Osteocyte (in vitro differentiated cells): ENCODE results near the gene RSPH6A. TPM values are rescaled to one million over a fixed set of nuclear protein-coding genes. Genes with fewer than 3 reads are reported as not detected.

Experiments used
- DNase-seq: peaks from one replicate; pipeline ENCODE4 v3.0.0; 2021; ENCODE audit warnings: mixed read lengths; ENCODE audit not compliant: unreplicated experiment; ENCODE audit errors: extremely low spot score
- H3K27ac Mint-ChIP-seq: one replicate; pipeline ENCODE4 v1.8.0; 2021; ENCODE audit warnings: mild to moderate bottlenecking, mixed read lengths; ENCODE audit not compliant: unreplicated experiment
- H3K27me3 Mint-ChIP-seq: one replicate; pipeline ENCODE4 v1.8.0; 2021; ENCODE audit warnings: mixed read lengths; ENCODE audit not compliant: unreplicated experiment
- H3K36me3 Mint-ChIP-seq: one replicate; pipeline ENCODE4 v1.8.0; 2021; ENCODE audit warnings: mixed read lengths; ENCODE audit not compliant: unreplicated experiment
- H3K4me1 Mint-ChIP-seq: one replicate; pipeline ENCODE4 v1.8.0; 2021; ENCODE audit warnings: mixed read lengths; ENCODE audit not compliant: unreplicated experiment
- H3K4me3 Mint-ChIP-seq: one replicate; pipeline ENCODE4 v1.8.0; 2021; ENCODE audit warnings: mild to moderate bottlenecking, moderate library complexity, mixed read lengths; ENCODE audit not compliant: unreplicated experiment
- H3K9me3 Mint-ChIP-seq: one replicate; pipeline ENCODE4 v1.8.0; 2021; ENCODE audit warnings: mixed read lengths; ENCODE audit not compliant: unreplicated experiment
- total RNA-seq: library from RNA; stranded (reverse); gene quantifications from 2 replicates; pipeline ENCODE4 v1.2.1, GENCODE V29; 2021
- TF ChIP-seq, protein P1 (sequence below): fragments of 200-600 bp; sonication (generic); IDR thresholded peaks from 2 replicates; pipeline ENCODE4 v1.5.0; 2021; ENCODE audit warnings: antibody characterized with exemption, mild to moderate bottlenecking, moderate library complexity

Gene RSPH6A
- total RNA-seq, 1 donor from 2014 or later: 0.30 TPM

DNA sequence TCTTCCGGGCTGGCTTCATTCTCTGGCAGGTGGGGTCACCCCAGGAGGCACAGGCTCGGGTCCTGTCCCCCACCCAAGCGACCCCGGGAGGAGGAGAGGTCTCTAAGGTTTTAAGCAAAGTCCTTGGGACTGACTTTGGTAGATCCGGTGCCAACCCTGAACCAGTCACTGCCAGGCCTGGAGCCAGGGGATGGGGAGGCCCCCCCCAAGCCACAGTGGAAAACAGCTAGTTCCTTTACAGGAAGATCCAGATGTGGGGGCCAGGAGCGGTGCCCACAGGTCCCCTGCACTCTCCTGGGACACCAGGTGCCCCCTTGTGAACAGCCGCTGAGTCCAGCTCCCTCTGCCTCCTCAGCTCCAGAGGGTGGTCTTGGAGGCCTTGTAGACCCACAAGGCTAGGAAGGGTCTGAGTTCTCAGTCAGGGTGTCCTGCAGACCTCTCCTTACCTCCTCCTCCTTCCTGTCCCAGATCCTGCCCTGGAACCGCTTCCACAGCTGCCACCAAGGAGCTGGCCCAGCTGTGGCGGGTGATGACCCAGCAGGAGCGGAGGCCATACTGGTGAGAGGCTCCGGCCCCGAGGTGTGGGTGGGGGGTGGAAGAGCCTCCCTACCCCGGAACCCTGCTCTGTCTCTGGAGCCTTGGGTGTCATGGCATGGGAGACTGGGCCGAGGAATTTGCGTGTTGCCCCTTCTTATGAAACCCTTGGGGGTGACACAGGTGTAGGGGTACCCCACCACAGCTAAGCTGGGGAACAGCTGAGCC lies 52.1 kb downstream of the RSPH6A start:
- H3K4me3 Mint-ChIP-seq: no peak overlapping the region
- no peak for DNase-seq
- peaks cover 3% of the 10 kb centered on the region for H3K36me3 Mint-ChIP-seq
- TF ChIP-seq, protein P1, sequence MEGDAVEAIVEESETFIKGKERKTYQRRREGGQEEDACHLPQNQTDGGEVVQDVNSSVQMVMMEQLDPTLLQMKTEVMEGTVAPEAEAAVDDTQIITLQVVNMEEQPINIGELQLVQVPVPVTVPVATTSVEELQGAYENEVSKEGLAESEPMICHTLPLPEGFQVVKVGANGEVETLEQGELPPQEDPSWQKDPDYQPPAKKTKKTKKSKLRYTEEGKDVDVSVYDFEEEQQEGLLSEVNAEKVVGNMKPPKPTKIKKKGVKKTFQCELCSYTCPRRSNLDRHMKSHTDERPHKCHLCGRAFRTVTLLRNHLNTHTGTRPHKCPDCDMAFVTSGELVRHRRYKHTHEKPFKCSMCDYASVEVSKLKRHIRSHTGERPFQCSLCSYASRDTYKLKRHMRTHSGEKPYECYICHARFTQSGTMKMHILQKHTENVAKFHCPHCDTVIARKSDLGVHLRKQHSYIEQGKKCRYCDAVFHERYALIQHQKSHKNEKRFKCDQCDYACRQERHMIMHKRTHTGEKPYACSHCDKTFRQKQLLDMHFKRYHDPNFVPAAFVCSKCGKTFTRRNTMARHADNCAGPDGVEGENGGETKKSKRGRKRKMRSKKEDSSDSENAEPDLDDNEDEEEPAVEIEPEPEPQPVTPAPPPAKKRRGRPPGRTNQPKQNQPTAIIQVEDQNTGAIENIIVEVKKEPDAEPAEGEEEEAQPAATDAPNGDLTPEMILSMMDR: no peak
- H3K4me1 Mint-ChIP-seq: peaks cover 19% of the 10 kb centered on the region
- no peaks in the 10 kb centered on the region for H3K27me3 Mint-ChIP-seq
- no peak overlapping the region for H3K27ac Mint-ChIP-seq
- H3K9me3 Mint-ChIP-seq: no peaks in the 10 kb centered on the region

DNA sequence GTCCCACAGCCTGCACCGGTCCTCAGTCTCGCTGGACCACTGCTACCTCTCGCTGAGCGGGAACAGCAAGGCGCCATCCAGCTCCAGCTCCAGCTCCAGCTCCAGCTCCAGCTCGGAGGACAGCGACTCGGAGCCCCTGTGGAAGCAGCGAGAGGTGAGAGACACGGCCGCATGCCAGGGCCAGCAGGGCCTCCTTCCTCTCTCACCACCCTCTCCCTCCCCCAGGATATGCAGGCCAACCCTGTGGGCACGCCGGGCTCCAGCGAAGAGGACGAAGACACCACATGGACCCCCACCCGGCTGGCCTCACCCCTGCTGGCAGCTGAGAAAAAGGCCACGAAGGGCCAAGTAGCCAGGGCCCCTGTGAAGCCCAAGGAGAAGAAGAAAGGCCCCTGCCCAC lies 53.4 kb downstream of the RSPH6A start:
- Mint-ChIP-seq H3K4me1 (peaks cover 24% of the 10 kb centered on the region), H3K4me3 (no peak overlapping the region), H3K27me3 (no peaks in the 10 kb centered on the region), H3K27ac (no peak overlapping the region), H3K36me3 (peaks cover 3% of the 10 kb centered on the region), H3K9me3 (no peaks in the 10 kb centered on the region)
- DNase-seq: no peak
- TF ChIP-seq, protein P1: no peak

DNA sequence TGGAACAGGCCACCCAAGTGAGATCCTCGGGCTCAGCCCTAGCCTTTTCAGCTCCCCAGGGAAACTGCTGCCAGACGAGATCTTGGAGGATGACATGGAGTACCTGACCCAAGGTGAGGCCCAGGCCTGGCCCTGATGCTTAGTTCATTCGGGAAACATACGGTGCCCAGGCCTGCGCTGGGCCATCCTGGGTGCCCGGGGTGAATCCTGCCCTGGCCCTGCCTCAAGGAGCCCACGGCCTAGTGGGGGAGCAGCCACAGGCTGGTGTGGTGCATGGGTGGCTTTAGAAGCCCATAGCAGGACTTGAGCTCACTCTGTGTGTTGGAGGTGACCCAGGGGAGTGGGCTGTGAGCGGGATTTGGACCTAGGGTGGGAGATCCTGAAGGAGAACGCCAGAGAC lies 56.2 kb downstream of the RSPH6A start:
- TF ChIP-seq, protein P1: no peak
- H3K9me3 Mint-ChIP-seq: no peaks in the 10 kb centered on the region
- no peaks in the 10 kb centered on the region for H3K27me3 Mint-ChIP-seq

DNA sequence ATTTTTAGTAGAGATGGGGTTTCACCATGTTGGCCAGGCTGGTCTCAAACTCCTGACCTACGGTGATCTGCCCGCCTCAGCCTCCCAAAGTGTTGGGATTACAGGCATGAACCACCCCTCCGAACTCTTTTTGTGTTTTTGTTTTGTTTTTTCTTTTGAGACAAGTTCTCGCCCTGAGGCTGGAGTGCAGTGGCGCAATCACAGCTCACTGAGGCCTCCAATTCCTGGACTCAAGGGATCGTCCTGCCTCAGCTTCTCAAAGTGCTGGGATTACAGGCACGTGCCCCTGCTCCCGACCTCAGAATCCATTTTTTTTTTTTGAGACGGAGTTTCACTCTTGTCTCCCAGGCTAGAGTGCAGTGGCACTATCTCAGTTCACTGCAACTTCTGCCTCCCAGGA lies 57.4 kb downstream of the RSPH6A start:
- TF ChIP-seq, protein P1: no peak
- Mint-ChIP-seq H3K4me3 (no peak overlapping the region), H3K27ac (no peak overlapping the region), H3K36me3 (no peaks in the 10 kb centered on the region), H3K27me3 (no peaks in the 10 kb centered on the region), H3K9me3 (no peaks in the 10 kb centered on the region), H3K4me1 (peaks cover 8% of the 10 kb centered on the region)
- DNase-seq: no peak

More for the DNA sequence above, 56.2 kb downstream of the RSPH6A start:
- Mint-ChIP-seq H3K4me1 (peaks cover 8% of the 10 kb centered on the region), H3K27ac (no peak overlapping the region), H3K4me3 (no peak overlapping the region), H3K36me3 (no peaks in the 10 kb centered on the region)
- no peak for DNase-seq

DNA sequence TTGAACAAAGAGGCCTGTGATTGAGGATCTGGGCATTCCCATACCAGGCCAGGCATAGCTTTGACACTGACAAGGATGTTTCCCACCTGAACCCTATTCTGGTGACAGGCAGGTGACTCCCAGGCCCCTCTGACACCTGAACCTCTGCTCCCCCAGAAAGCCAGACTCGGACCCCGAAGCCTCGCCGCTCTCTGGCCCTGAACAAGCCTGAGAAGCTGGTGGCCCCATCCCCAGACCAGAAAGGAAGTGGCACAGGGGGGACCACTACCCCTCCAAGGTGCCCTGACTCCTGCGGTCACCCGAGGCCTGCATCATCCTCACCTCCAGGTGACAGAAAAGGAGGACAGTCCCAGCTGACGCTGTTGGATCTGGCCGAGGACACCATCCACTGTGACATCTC lies 60.8 kb downstream of the RSPH6A start:
- Mint-ChIP-seq H3K36me3 (no peaks in the 10 kb centered on the region), H3K4me1 (peaks cover 8% of the 10 kb centered on the region), H3K9me3 (no peaks in the 10 kb centered on the region), H3K27me3 (no peaks in the 10 kb centered on the region), H3K27ac (no peak overlapping the region), H3K4me3 (no peak overlapping the region)
- no peak for DNase-seq
- TF ChIP-seq, protein P1: no peak
